HG03175 (cell line): Measurements from ENCODE around the gene CLSTN2.
A peak's percentile ranks its signal among the peaks of the same experiment; 100 is the strongest.

Experiments
- ATAC-seq: cut with Tn5 transposase; IDR thresholded peaks from one replicate; pipeline ENCODE4 v1.9.1; 2021; ENCODE audit warnings: mild to moderate bottlenecking, moderate library complexity; ENCODE audit not compliant: unreplicated experiment

Gene CLSTN2

GRCh38 chr3:140145528-140145927, 210.5 kb downstream of the CLSTN2 start:
- no peak for ATAC-seq

GRCh38 chr3:140146668-140147067, 211.7 kb downstream of the CLSTN2 start:
- no peak for ATAC-seq

GRCh38 chr3:140147965-140148490, 213.0 kb downstream of the CLSTN2 start:
- ATAC-seq = no peak

GRCh38 chr3:140148824-140149390, 213.9 kb downstream of the CLSTN2 start:
- no peak for ATAC-seq

- ATAC-seq = no peak
These were observed 216.3 kb downstream of the CLSTN2 start for GRCh38 chr3:140151321-140151720.

- no peak for ATAC-seq
These were observed 218.1 kb downstream of the CLSTN2 start for GRCh38 chr3:140152851-140153639.

- no peak for ATAC-seq
These were observed 218.8 kb downstream of the CLSTN2 start for GRCh38 chr3:140153736-140154135.

GRCh38 chr3:140157161-140157560, 222.2 kb downstream of the CLSTN2 start:
- no peak for ATAC-seq

- ATAC-seq = no peak
These were observed 224.7 kb downstream of the CLSTN2 start for GRCh38 chr3:140159646-140160045.

GRCh38 chr3:140160553-140160952, 225.6 kb downstream of the CLSTN2 start:
- ATAC-seq = no peak

- no peak for ATAC-seq
These were observed 227.6 kb downstream of the CLSTN2 start for GRCh38 chr3:140162551-140162950.

- no peak for ATAC-seq
These were observed 228.3 kb downstream of the CLSTN2 start for GRCh38 chr3:140163159-140163763.

GRCh38 chr3:140164156-140164555, 229.2 kb downstream of the CLSTN2 start:
- ATAC-seq = no peak

GRCh38 chr3:140164922-140165590, 230.1 kb downstream of the CLSTN2 start:
- ATAC-seq = no peak

GRCh38 chr3:140165781-140166180, 230.8 kb downstream of the CLSTN2 start:
- ATAC-seq = no peak

- no peak for ATAC-seq
These were observed 232.0 kb downstream of the CLSTN2 start for GRCh38 chr3:140166861-140167599.

GRCh38 chr3:140167600-140168281, 232.8 kb downstream of the CLSTN2 start:
- ATAC-seq = no peak

GRCh38 chr3:140170612-140171011, 235.6 kb downstream of the CLSTN2 start:
- peak; percentile 99 for ATAC-seq

- ATAC-seq = no peak
These were observed 241.5 kb downstream of the CLSTN2 start for GRCh38 chr3:140176526-140176925.

GRCh38 chr3:140177943-140178342, 243.0 kb downstream of the CLSTN2 start:
- peak; percentile 75 for ATAC-seq
